ENCODE measurements around the gene PSMG1.
A peak's percentile ranks its signal among the peaks of the same experiment; 100 is the strongest.
"Not testable (repeated sequence)": the region's sequence is repeated elsewhere in the genome, so short reads cannot be mapped to it uniquely, and the experiment has no call there.

Gene PSMG1

DNA sequence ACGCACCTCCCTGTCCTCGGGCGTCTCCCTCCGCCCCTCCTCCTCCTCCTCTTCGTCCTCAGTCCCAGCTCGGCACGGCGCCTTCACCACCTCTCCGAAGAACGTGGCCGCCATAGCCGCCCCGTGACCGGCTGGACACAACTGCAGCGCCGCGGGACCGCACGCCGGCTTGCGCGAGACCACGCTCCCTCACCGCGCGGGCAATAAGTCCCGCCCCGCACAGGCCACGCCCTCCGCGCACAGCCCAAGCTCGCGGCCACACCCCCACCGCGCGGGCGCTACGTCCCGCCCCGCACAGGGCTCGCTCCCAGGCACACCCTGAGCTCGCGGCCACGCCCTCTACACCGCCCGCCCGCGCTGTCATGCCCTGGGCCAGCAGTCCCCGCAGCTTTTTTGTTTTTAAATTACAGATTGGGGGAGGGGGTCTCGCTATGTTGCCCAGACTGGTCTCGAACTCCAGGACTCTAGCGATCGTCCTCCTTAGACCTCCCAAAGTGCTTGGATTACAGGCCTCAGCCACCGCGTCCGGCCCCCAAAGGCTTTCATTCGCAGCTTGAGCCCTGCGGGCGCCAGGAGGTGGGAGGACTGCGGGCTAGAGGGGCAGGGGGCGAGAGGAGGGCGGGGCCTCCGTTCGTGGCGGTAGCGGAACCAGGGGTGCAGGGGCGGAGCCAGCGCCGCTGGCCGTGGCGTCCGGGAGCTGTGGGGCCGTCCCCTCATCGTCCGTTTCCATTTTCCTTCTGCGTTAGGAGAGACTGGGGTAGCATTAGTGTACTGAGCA is at the start of gene PSMG1:
Gene PSMG1, minus strand, starts transcription at position 180 of the 778 bp plus-strand sequence. Its CDS starts 66 bp downstream, at position 114.
- Mint-ChIP-seq H3K27me3 (no peaks in the 10 kb centered on the region), H3K27ac (peak within 1 kb of the TSS; percentile 96), H3K4me1 (ENCODE audit: low read depth) (peaks cover 63% of the 10 kb centered on the region), H3K4me3 (peak within 1 kb of the TSS; percentile 97), H3K9me3 (ENCODE audit: low read depth) (no peaks in the 10 kb centered on the region), H3K36me3 (peaks cover 10% of the 10 kb centered on the region)

DNA sequence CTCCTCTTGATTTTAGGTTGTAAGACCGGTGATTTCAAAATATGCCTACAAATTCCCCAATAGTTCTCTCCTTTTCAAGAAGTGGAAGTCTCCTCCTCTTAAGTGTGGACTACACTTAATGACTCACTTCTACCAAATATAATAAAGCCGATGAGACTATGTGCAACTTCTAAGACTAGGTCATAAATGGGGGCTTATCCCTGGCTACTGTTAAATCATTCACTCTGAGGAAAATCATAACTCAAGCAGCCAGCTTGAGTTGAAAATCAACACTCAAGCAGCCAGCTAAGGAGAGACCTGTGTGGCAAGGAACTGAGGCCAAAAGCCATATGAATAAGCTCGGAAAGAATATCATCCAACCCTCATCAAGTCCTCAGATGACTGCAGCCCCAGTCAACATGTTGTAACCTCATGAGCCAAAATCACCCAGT is 49.6 kb upstream of the PSMG1 start:
- H3K27me3 Mint-ChIP-seq = no peaks in the 10 kb centered on the region
- H3K4me1 Mint-ChIP-seq (ENCODE audit: low read depth) = peaks cover 13% of the 10 kb centered on the region
- H3K9me3 Mint-ChIP-seq (ENCODE audit: low read depth) = no peaks in the 10 kb centered on the region
- no peak overlapping the region for H3K4me3 Mint-ChIP-seq
- H3K36me3 Mint-ChIP-seq = peaks cover 9% of the 10 kb centered on the region
- peak overlapping the region; percentile 47 for H3K27ac Mint-ChIP-seq

- Mint-ChIP-seq H3K36me3 (peaks cover 11% of the 10 kb centered on the region), H3K9me3 (ENCODE audit: low read depth) (no peaks in the 10 kb centered on the region), H3K27me3 (no peaks in the 10 kb centered on the region), H3K27ac (no peak overlapping the region), H3K4me1 (ENCODE audit: low read depth) (peaks cover 4% of the 10 kb centered on the region), H3K4me3 (no peak overlapping the region)
Measured at GRCh38 chr21:39224930-39225329, 41.7 kb upstream of the PSMG1 start.

DNA sequence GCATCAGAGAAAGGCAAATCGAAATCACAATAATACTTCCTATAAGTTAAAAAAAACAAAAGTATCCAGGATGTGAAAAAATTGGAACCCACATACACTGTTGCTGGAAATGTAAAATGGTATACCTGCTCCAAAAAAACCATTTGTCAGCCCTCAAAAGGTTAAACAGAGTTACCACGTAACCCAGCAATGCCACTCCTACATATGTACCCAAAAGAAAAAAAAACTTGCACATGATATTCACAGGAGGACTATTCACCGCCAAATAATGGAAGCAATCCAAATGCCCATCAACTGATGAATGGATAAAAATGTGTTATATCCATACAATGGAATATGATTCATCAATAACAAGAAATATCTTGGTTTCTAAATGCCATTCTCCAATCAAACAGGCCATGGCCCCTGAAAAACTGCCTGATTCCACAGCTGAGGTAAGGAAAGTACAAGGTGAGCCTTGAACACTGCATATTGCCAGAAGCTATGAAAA is 38.8 kb upstream of the PSMG1 start:
- Mint-ChIP-seq H3K27me3 (no peaks in the 10 kb centered on the region), H3K36me3 (peaks cover 8% of the 10 kb centered on the region), H3K4me3 (no peak overlapping the region), H3K9me3 (ENCODE audit: low read depth) (no peaks in the 10 kb centered on the region), H3K27ac (peak overlapping the region; percentile 47), H3K4me1 (ENCODE audit: low read depth) (peaks cover 11% of the 10 kb centered on the region)

DNA sequence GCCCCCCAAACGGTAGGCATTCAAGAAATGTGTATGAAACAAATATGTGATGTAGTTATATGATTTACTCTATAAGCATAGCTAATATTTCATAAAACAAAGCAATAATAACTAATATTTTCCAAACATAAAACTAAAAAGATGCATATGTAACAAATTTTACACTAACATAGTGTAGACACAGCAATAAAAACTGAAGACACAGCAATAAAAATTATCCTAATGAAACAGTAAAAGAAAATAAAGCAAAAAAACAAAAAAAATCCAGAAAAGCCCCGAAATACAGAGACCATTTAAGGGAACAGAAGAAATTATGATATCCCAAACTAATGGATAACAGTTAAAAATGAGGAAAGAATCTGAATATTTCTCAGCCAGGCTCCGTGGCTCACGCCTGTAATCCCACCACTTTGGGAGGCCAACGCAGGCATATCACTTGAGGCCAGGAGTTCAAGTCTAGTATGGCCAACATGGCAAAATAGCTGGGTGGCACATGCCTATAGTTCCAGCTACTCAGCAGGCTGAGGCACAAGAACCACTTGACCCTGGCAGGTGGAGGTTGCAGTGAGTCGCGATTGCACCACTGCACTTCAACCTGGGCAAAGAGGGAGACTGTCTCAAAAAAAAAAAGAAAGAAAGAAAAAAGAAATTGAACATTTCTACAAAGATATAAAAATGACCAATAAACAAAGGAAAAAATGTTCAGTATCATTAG is 38.2 kb upstream of the PSMG1 start:
- no peak overlapping the region for H3K4me3 Mint-ChIP-seq
- H3K27ac Mint-ChIP-seq = no peak overlapping the region
- peaks cover 8% of the 10 kb centered on the region for H3K36me3 Mint-ChIP-seq
- peaks cover 11% of the 10 kb centered on the region for H3K4me1 Mint-ChIP-seq (ENCODE audit: low read depth)
- H3K9me3 Mint-ChIP-seq (ENCODE audit: low read depth) = no peaks in the 10 kb centered on the region
- H3K27me3 Mint-ChIP-seq = no peaks in the 10 kb centered on the region

- H3K27ac Mint-ChIP-seq; H3K27me3 Mint-ChIP-seq; H3K36me3 Mint-ChIP-seq; H3K9me3 Mint-ChIP-seq (ENCODE audit: low read depth); H3K4me3 Mint-ChIP-seq; H3K4me1 Mint-ChIP-seq (ENCODE audit: low read depth): not testable (repeated sequence)
Measured at GRCh38 chr21:39220875-39221274, 37.6 kb upstream of the PSMG1 start.

DNA sequence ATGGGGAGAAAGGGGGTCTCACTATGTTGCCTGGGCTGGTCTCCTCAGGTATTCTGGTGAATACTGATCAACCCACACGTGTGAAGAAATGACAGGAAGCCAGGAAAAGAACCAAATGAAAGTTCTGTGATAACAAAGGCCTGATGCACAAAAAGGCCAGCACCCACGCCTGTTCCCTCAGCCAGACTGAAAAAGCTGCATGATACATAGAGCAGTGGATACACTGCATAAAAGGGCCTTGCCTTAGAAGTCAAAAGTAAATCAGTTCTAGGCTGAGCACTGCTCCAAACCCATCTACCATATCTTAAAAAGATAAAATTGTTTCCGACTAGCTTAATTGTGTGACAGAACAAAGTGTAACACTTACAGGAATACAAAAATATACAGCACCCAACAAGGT is 36.9 kb upstream of the PSMG1 start:
- H3K36me3 Mint-ChIP-seq = peaks cover 8% of the 10 kb centered on the region
- peaks cover 10% of the 10 kb centered on the region for H3K4me1 Mint-ChIP-seq (ENCODE audit: low read depth)
- no peak overlapping the region for H3K4me3 Mint-ChIP-seq
- no peak overlapping the region for H3K27ac Mint-ChIP-seq
- H3K27me3 Mint-ChIP-seq = no peaks in the 10 kb centered on the region
- no peaks in the 10 kb centered on the region for H3K9me3 Mint-ChIP-seq (ENCODE audit: low read depth)

DNA sequence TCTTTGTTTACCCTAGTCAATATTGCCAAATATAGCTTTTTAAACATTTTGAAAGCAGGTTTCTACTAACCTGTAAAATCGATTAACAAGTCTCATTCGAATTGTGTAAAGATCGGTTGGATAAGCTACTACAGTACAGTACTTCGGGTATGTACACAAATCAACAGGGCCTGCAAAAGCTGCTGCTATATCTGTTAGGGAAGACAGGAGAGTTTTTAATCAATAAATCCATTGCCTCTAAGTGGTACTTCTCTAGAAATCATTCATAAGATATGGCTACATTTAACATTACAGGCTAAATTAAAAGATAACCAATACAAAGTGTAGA is 34.8 kb upstream of the PSMG1 start:
- H3K9me3 Mint-ChIP-seq (ENCODE audit: low read depth) = no peaks in the 10 kb centered on the region
- H3K4me1 Mint-ChIP-seq (ENCODE audit: low read depth) = peaks cover 10% of the 10 kb centered on the region
- peaks cover 6% of the 10 kb centered on the region for H3K36me3 Mint-ChIP-seq
- H3K27ac Mint-ChIP-seq = no peak overlapping the region
- H3K27me3 Mint-ChIP-seq = no peaks in the 10 kb centered on the region
- no peak overlapping the region for H3K4me3 Mint-ChIP-seq

DNA sequence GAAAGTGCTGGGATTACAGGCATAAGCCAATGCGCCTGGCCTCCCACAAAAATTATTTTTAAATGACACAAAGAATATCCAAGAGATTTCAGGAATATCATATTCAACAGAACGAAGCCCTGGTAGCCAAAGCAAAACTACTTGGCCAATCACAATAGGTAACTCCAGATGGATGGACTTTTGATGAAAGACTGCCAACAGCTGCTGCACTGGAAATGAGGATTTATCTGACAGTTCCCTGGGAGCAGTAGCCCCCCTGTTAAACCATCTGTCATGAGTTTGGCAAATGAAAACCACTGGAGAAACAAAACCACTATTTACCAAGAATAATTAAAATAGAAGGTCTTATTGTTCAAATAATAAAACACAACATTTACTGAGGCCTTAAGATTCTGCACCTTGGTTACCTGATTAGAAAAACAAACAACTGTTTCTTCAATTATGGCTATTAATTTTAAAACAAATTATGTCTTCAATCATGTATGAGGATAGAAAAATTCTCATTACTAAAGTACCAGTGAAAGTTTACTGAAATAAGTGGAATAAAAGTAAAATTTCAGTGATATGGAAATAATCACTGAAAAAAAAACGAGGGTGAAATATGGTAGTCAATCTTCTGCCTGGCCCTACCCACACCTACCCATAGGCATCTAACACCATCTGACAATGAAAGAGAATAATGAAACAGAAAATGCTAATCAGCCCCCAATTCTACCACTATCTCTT is 34.3 kb upstream of the PSMG1 start:
- peaks cover 3% of the 10 kb centered on the region for H3K36me3 Mint-ChIP-seq
- H3K4me1 Mint-ChIP-seq (ENCODE audit: low read depth) = peaks cover 10% of the 10 kb centered on the region
- no peak overlapping the region for H3K27ac Mint-ChIP-seq
- no peak overlapping the region for H3K4me3 Mint-ChIP-seq
- no peaks in the 10 kb centered on the region for H3K27me3 Mint-ChIP-seq
- H3K9me3 Mint-ChIP-seq (ENCODE audit: low read depth) = no peaks in the 10 kb centered on the region

DNA sequence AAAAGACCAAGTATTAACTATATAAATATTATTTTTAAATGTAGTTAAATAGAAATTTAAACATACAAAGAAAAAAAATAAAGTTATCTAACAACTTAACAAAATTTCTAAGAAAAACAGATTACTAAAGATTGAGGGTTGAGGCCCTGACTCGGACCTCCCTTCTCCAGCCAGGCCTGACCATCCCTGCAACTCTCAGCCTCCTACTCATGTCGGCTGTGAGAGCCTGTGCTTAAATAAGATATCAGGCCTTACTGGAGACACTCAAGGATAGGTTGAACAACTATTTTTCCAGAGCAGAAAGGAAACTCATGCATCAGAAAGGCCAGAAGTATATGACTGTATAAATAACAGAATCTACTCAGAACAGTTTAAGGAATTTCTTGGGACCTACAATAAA is 33.0 kb upstream of the PSMG1 start:
- Mint-ChIP-seq H3K9me3 (ENCODE audit: low read depth) (no peaks in the 10 kb centered on the region), H3K27ac (no peak overlapping the region), H3K36me3 (peaks cover 9% of the 10 kb centered on the region), H3K27me3 (no peaks in the 10 kb centered on the region), H3K4me1 (ENCODE audit: low read depth) (peaks cover 18% of the 10 kb centered on the region), H3K4me3 (no peak overlapping the region)

GRCh38 chr21:39215078-39215477 is 31.8 kb upstream of the PSMG1 start:
- Mint-ChIP-seq H3K36me3 (peaks cover 12% of the 10 kb centered on the region), H3K9me3 (ENCODE audit: low read depth) (no peaks in the 10 kb centered on the region), H3K4me1 (ENCODE audit: low read depth) (peaks cover 27% of the 10 kb centered on the region), H3K27ac (no peak overlapping the region), H3K4me3 (no peak overlapping the region), H3K27me3 (no peaks in the 10 kb centered on the region)

- no peaks in the 10 kb centered on the region for H3K9me3 Mint-ChIP-seq (ENCODE audit: low read depth)
- H3K27ac Mint-ChIP-seq = peak overlapping the region; percentile 77
- peak overlapping the region; percentile 24 for H3K4me3 Mint-ChIP-seq
Measured at GRCh38 chr21:39209334-39209688, 26.1 kb upstream of the PSMG1 start.

DNA sequence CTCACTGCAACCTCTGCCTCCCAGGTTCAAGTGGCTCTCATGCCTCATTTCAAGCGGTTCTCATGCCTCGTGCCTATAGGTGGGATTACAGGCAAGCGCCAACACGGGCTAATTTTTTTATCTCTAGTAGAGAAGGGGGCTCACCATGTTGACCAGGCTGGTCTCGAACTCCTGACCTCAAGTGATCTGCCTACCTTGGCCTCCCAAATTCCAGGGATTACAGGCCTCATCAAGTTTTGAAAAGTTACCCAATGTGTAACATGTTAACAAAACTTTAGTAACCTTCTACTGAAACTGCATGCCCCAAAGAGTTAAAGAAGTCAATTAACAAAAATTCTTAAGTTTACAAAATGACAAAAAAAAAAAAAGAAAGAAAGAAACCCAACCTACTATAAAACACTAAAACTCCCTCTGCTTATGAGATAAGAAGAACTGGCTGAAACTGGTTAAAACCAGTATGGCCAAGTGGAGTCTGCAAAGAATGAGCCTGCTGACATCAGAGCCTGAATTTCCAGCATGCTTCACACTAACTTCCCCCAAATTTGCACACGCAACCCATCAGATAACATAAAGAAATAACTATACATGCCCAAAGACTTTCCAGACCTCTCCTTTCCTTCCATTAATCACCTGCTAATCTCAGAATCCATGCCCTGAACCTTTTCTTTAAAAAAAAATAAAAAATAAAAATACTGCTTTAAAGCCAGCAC is 25.5 kb upstream of the PSMG1 start:
- Mint-ChIP-seq H3K4me1 (ENCODE audit: low read depth) (peaks cover 38% of the 10 kb centered on the region), H3K9me3 (ENCODE audit: low read depth) (no peaks in the 10 kb centered on the region), H3K27ac (peak overlapping the region; percentile 12), H3K4me3 (peak overlapping the region; percentile 30), H3K36me3 (peaks cover 11% of the 10 kb centered on the region), H3K27me3 (no peaks in the 10 kb centered on the region)

More at GRCh38 chr21:39209334-39209688, 26.1 kb upstream of the PSMG1 start:
- H3K27me3 Mint-ChIP-seq = no peaks in the 10 kb centered on the region
- peaks cover 38% of the 10 kb centered on the region for H3K4me1 Mint-ChIP-seq (ENCODE audit: low read depth)
- H3K36me3 Mint-ChIP-seq = peaks cover 11% of the 10 kb centered on the region

DNA sequence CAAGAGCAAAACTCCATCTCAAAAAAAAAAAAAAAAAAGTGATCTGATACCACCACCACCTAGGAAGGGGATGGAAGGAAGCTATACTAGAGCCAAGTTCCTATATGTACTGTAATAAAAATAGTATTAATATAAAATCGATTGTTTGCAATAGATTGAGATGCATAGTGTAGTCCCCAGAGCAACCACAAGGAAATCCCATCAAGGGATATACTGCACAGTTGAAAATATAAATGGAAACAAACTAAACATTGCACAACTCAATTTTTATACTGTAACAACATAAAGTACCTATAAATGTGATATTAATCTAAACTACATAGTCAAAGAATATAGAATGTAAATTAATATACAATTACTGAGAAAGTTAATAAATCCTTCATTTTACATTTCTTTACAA is 20.9 kb upstream of the PSMG1 start:
- no peak overlapping the region for H3K4me3 Mint-ChIP-seq
- H3K4me1 Mint-ChIP-seq (ENCODE audit: low read depth) = peaks cover 11% of the 10 kb centered on the region
- peaks cover 6% of the 10 kb centered on the region for H3K36me3 Mint-ChIP-seq
- H3K27ac Mint-ChIP-seq = no peak overlapping the region
- no peaks in the 10 kb centered on the region for H3K27me3 Mint-ChIP-seq
- no peaks in the 10 kb centered on the region for H3K9me3 Mint-ChIP-seq (ENCODE audit: low read depth)

Measured in activated naive CD8-positive, alpha-beta T cell (primary cell).